Fibroblast of the aortic adventitia (primary cell): Measurements from ENCODE around the gene CTSZ. TPM values are rescaled to one million over a fixed set of nuclear protein-coding genes. Genes with fewer than 3 reads are reported as not detected.
"Not testable (repeated sequence)": the region's sequence is repeated elsewhere in the genome, so short reads cannot be mapped to it uniquely, and the experiment has no call there.

ENCODE experiments used
- DNase-seq: peaks from one replicate; pipeline ENCODE4 v3.0.0-alpha.2; 2010; ENCODE audit warnings: low read depth
- H3K4me3 ChIP-seq: 2 replicates; pipeline ENCODE4 v1.5.1; 2011; ENCODE audit warnings: low read depth, mild to moderate bottlenecking, control low read depth, low read length, moderate library complexity
- total RNA-seq: library from RNA; depleted of rRNA; stranded (reverse); fragments of >200 nt; gene quantifications from 2 replicates; pipeline ENCODE4 v1.2.3, GENCODE V29; 2012; ENCODE audit warnings: low replicate concordance
- TF ChIP-seq, protein P1 (sequence below): IDR thresholded peaks from 2 replicates; pipeline ENCODE4 v1.5.1; 2011; ENCODE audit warnings: mild to moderate bottlenecking, low read length, control low read depth, inconsistent platforms; ENCODE audit not compliant: insufficient read depth

Gene CTSZ
- total RNA-seq, 1 donor = 51.0 TPM

DNA sequence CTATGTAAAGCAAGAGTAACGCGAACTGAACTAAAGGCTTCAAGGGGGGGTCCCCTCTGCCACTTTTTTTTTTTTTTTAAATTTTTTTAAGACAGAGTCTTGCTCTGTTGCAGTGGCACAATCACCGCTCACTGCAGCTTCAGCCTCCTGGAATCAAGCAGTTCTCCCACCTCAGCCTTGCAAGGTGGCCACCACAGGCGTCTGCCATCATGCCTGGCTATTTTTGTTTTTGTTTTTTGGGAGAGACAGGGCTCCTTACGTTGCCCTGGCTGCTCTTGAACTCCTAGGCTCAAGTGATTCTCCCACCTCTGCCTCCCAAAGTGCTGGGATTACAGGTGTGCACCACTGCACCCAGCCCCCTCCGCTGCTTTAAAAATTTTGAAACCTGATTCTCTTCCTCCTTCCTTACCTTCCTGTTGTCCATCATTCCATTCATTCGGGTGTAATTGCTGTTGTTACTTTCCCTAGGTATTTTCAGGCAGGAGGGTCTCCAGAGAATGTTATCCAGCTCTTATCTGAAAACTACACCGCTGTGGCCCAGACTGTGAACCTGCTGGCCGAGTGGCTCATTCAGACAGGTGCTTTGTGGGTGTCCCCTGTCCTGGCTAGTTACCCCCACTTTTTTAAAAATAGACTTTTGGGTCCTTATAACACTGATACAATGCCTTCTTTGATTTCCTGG is 20.6 kb downstream of the CTSZ start:
- no peak overlapping the region for H3K4me3 ChIP-seq
- no peak for DNase-seq
- TF ChIP-seq, protein P1, sequence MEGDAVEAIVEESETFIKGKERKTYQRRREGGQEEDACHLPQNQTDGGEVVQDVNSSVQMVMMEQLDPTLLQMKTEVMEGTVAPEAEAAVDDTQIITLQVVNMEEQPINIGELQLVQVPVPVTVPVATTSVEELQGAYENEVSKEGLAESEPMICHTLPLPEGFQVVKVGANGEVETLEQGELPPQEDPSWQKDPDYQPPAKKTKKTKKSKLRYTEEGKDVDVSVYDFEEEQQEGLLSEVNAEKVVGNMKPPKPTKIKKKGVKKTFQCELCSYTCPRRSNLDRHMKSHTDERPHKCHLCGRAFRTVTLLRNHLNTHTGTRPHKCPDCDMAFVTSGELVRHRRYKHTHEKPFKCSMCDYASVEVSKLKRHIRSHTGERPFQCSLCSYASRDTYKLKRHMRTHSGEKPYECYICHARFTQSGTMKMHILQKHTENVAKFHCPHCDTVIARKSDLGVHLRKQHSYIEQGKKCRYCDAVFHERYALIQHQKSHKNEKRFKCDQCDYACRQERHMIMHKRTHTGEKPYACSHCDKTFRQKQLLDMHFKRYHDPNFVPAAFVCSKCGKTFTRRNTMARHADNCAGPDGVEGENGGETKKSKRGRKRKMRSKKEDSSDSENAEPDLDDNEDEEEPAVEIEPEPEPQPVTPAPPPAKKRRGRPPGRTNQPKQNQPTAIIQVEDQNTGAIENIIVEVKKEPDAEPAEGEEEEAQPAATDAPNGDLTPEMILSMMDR = no peak

- TF ChIP-seq, protein P1 = no peak
- H3K4me3 ChIP-seq = no peak overlapping the region
These were observed 21.4 kb downstream of the CTSZ start for GRCh38 chr20:58985656-58986055.

GRCh38 chr20:58984691-58985090 is 22.4 kb downstream of the CTSZ start:
- no peak overlapping the region for H3K4me3 ChIP-seq
- TF ChIP-seq, protein P1 = no peak
- no peak for DNase-seq

More at GRCh38 chr20:58985656-58986055, 21.4 kb downstream of the CTSZ start:
- peak; percentile 28 for DNase-seq

GRCh38 chr20:58983115-58983468 is 24.0 kb downstream of the CTSZ start:
- not testable (repeated sequence) for H3K4me3 ChIP-seq, DNase-seq

GRCh38 chr20:58982406-58983114 is 24.5 kb downstream of the CTSZ start:
- no peak for DNase-seq
- peak overlapping the region; percentile 70 for H3K4me3 ChIP-seq
- TF ChIP-seq, protein P1 = no peak

GRCh38 chr20:58981628-58982364 is 25.3 kb downstream of the CTSZ start:
- peak; percentile 29 for DNase-seq
- H3K4me3 ChIP-seq = peak overlapping the region; percentile 70
- TF ChIP-seq, protein P1 = no peak
